Stimulated activated CD4-positive, alpha-beta T cell treated with anti-CD3 and anti-CD28 coated beads, TNF-alpha, amount 100 ng/mL, for 24 hours (primary cell): Measurements from ENCODE around the gene MICALL2.

Experiments used
- DNase-seq, 3 experiments: peaks; one replicate each; pipeline ENCODE4 v3.0.0-alpha.2; 2020; ENCODE audit warnings: low read depth in 3 of 3

The MICALL2 gene

DNA sequence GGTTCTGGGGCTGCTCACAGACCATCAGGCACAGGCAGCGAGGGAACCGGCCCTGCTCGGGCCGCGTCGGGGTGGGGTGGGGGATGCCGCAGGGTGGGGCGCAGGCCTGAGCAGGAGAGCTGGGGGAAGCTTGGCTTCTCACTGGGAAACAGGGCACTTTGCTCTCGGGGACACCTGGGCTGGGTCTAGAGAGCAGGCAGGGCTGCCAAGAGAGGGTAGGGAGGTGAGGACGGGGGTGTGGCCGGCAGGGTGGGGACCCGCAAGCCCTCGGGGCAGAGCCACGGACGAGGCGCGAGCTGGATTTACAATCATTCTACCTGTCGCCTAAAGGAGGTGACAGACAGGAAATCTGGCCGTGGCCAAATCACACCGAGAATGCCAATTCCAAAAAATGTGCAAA lies 33.9 kb upstream of the MICALL2 start:
- no peak for DNase-seq

DNA sequence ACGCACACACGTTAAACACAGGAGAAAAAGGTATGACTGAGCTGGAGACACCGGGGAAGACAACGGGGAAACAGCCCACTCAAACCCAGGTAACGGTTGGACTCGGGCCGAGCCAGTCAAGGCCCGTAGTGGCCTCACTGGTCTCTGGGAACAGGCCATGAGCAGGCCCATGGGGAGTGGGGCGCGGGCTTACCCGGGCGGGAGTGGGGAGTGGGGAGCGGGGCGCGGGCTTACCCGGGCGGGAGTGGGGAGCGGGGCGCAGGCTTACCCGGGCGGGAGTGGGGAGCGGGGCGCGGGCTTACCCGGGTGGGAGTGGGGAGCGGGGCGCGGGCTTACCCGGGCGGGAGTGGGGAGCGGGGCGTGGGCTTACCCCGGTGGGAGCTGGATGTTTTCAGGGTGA lies 33.4 kb upstream of the MICALL2 start:
- no peak for DNase-seq

DNA sequence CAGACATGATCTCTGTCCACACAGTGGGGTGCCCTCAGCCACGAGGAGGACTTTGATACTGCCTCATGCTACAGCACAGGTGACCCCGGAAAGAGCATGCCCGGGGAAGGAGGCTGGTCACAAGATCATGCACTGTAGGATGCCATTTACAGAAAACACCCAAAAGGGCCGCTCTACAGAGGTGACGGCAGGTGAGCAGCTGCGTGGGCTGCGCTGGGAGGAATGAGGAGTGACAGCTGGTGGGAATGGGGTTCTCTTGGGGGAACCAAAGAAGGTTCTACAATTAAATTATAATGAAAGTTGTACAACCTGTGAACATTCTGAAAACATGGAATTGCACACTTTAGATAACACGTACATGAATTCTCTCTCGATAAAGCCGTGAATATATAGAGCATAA lies 33.0 kb upstream of the MICALL2 start:
- DNase-seq, result no peak

DNA sequence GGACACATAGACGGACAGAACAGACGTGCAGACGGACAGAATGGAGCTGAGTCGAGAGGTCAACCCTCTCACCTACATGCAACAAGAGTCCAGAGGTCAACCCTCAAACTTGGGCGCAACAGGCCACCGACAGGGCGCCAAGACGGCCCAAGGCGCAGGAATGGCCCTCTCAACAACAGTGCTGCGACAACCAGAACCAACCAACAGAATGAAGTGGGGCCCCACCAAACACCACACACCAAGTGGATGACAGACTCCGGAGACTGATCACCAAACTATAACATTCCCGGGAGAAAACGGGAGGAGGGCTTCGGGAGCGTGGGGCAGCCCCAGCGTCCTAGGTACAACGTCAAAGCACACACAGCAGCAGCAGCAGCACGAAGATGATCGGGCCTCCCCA lies 31.6 kb upstream of the MICALL2 start:
- no peak for DNase-seq

DNA sequence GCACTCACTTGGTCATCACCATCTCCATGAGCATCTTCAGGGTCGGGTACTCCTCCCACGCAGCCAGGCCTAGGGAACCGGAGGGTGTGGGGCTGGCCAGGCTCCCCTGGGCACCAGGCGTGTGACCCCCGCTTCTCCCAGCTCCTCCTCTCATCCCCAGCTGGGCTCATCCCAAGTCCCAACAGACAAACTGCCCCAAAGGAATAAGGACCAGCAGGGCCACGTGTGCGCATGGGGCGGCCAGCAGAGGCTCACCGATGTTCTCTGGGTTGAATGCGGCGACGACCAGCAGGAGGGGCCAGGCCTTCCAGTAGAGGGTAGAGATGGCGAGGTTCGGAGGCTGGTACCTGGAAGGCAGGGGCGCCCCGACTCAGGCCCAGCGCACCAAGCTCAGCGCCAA lies 30.1 kb upstream of the MICALL2 start:
- DNase-seq, result no peak

DNA sequence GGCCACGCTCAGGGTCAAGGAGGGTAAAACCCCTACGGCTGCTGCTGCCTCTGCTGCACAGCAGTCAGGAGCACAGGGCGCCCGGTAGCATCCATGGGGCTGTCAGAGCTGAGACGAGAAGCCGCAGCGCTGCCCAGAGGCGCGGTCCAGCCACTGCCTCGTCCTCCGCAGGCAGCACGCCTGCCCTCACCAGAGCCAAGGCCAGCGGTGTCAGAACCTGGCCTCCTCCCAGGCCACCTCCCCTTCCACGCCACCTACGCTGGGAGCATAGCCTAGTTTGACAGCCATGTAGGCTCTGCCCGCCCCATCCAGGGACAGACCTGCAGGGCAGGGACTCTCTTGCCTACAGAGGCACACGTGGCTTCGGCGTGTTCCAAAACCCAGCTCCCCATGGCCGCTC lies 28.7 kb upstream of the MICALL2 start:
- DNase-seq, result no peak

DNA sequence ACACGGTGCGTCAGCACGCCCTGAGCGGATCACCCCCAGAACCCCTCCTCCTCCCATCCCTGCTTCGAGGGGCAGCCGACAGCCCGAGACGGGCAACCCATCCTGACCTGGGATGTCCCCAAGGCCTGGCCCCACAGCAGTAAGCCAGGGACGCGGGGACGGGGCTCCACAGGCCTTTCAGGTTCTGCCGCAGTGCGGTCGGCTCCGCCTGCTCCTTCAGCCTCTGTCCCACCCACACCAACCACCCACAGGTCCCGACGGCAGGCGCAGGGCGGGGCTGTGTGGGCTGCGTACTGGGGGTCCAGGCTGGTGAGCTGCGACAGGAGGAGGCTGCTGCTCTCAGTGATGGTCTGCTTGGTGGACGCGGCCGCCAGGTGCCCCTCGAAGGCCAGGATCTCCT lies 28.2 kb upstream of the MICALL2 start:
- DNase-seq, result no peak

DNA sequence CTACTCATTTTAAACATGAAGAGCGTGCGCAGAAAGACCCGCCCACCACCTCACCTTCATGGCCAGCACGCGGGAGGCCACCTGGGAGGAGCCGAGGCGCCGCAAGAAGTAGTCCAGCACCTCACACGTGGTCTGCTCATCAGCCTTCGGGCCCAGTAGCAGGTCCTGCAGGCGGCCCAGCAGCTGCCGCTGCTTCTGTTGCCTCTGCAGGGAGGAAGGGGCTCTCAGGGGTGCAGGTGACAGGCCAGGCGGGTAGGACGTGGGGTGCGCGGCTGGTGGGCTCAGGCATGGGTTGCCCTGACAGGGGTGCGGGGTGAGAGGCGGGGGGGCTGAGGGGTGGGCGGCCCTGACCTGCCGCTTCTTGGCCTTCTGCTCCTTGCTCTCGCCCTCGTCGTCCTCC lies 27.3 kb upstream of the MICALL2 start:
- no peak for DNase-seq

DNA sequence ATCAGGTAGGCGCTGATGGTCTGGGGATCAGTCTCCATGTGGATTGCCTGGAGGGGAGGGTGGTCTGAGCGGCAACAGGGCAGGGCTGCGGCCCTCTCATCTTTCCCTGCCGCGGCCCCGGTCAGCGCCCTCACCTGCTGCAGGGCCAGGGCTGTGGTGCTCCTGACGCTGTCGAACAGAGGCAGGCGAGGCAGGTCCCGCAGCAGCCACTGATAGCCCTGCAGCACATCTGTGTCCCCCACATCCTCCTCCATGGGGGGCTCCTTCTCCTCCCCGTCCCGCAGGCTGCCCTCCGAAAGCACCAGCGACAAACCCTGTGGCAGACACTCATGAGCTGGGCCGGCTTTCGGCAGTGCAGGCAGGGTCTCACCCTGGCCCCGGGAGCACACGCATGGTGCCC lies 25.9 kb upstream of the MICALL2 start:
- DNase-seq, result no peak

DNA sequence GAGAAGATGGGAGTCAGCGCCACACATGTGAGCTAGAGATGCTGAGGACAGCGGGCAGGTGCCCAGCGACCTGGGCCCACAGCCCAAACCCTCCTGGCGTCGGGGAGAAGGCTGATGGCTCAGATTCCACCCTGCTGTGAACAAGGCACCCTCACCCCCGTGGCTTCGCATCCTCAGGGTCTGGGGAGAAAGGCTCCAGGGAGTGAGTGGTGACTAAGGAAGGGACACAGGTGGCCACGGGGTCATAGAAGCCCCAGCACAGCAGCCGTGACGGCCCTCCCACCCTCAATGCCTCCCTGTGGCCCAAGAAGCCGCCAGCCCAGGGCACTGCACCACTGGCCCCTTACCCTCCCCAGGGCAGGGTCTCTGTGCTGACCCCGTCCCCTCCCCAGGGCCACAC lies 25.3 kb upstream of the MICALL2 start:
- DNase-seq, result no peak

DNA sequence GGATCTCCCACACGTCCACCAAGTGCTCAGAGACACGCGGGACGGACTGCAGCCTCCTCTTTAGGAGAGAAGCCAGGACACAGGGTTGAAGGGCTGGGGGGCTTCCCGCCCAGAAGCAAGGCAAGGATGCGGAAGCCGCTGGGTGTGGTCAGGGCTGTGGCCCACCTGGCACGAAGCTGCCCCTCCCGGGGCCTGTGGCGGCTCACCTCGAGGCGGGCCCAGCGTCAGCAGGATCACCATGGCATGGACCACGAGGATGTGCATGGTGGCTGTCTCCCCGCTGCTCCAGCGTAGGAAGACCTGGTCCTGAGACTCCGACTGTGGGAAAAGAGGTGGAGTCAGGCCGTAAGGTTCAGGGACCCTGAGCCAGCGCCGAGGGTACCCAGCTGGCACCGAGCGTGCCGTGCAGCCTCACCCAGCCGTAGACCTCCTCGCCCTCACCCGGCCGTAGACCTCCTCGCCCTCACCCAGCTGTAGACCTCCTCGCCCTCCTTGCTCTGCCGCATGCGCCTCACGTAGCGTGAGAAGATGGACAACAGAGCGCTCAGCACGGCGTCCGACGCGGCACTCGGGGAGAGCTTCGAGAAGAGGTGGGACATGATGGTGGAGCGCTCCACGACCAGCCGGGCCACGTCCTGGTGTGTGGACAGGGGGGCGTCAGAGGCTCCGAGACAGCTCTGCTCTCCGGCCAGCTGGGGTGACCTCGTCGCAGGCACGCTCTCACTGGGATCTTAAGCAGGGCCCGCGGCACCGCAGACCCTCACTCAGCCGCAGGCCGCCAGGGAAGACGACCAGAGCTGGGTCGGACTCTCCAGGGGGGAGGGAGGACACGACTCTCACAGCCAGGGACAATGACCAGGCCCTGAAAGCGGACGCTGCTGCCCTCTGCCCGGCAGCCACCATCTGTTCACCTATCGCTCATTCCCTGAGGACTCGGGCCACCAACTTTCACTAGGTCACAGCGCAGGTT lies 24.6 kb upstream of the MICALL2 start:
- no peak for DNase-seq

DNA sequence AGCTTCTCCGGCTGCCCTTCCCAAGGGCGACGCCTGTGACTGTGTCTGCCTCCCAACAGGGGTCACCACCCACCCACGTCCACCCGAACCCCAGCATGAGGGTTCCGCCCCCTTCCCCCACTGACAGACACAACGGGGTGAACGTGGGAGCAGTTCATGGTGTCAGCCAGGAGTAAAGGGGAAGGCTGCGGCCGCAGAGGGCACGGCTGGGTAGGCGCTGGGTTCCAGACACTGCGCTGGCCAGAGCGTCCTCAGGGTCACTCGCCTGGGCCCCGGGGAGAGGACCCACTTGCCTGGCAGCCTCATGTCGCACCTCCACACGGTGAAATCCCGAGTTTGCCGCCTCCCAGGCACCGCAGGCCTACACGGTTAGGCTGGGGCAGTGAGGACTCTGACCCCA lies 23.8 kb upstream of the MICALL2 start:
- no peak for DNase-seq

DNA sequence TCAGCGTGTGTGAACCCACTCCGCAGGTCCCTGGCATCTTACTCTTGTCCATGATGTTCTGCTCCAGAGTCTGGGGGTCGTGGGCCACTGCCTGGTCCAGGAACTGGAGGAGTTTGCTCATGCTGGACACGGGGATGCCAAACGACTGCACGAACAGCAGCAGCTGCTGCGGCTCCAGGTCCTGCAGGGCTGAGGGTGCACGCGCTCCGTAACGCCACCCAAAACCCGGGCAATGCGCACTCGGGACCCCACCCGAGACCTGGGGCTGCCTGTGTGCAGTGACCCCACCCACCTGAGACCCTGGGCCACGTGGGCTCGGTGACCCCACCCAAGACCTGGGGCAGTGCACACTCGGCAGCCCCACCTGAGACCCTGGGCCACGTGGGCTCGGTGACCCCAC lies 22.0 kb upstream of the MICALL2 start:
- no peak for DNase-seq

DNA sequence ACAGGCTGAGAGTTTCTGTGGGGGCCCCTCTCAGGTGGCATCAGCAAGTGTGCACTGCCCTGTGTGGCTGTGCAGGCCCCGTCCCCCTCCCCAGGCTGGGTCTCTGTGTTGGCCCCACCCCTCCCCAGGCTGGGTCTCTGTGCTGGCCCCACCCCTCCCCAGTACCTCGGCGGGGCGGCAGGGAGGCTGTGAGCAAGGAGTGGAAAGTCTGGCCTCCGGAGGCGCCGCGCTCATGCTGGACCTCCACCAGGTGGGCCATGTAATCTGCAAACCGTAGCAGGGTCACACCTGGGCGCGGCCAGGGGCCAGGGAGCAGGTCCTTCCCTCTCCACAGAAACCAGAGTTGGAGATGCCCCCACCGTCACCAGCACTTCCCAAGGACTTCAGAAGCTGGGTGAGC lies 21.4 kb upstream of the MICALL2 start:
- DNase-seq, result no peak

DNA sequence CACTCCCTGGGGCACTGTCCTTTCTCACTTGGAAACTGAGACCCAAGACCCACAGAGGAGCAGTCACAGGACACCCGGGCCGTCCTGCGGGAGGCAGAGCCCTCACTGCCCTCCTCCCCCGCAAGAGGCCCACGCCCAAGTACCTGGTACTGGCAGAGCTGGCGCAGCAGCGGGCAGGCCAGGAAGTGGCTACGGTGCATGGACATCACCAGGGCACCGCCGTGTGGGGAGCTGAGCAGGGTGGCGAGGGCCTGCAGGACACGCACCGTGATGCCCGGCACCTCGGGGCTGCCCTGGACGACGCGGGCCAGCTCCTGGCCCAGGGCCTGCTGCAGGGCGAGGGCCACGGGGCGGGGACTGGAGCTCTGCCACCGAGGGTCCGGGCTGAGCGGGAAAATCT lies 20.0 kb upstream of the MICALL2 start:
- no peak for DNase-seq

DNA sequence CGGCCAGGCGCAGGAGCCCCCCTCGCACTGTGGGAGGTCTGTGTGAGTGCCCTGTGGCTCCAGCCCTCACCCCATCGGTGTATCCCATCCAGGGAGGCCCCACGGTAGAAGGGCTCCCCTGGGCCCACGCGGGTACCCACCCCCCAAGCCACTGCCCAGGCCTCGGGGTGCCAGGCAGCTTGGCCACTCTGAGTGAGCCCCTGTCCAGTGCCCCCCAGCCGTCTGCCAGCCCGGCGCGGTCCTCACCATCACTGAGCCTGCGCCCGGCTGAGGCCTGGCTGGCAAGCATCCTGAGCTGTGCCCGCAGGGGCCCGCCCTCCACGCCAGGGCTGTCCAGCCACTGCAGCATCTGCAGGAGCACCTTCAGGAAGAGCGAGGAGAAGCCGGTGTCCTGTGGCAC lies 19.2 kb upstream of the MICALL2 start:
- no peak for DNase-seq

DNA sequence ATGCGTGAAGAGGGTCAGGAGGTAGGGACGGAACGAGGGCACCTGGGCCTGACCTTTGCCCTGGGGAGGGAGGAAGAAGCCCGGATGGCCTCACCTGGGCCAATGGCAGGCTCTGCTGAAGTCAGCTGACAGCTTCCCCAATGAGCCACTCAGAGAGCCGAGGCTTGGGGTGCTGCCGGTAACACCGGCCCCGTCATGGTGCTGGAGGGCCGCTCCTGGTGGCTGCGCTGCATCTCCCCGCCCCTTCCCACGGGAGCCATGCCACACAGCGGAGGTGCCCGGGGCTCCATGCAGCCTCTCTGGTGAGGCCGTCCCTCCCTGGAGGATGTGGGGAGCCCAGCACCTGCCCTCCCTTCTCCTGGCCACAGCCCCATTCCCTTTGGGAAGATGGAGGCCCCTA lies 17.6 kb upstream of the MICALL2 start:
- no peak for DNase-seq

DNA sequence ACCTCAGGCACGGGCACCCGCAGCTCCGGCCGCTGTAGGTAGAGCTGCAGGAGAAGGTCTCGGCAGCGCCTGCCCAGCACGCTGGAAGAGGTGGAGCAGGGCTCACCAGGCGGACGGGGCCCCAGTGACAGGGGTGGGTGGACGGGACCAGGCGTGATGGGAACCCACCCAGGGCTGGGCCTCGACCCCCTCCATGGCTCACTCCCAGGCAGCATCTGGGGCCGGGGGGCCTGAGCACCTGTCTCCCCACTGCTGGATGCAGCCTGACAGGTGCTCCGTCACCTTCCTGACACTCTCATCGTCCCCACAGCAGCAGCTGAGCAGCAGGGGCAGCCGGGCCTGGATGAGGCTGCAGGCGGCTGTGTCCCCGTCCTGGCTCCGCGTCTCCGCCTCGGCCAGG lies 16.7 kb upstream of the MICALL2 start:
- DNase-seq, result no peak

DNA sequence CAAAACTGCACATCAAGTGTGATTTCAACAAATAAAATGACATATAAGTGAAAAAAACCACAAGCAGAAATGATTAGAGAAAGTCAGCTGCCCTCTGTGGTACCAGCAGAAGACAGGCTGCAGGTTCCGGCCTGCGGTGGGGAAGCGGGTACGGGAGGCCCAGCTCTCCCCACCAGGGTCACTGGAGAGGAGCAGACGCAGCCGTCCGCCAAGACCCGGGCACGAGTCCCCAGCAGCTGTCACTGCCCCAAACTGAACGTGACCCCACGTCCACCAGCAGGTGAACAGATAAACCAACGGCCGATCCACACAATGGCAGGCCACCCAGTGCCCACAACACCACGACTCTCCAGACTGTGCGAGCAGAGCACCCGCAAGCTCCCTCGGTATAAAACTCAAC lies 16.1 kb upstream of the MICALL2 start:
- DNase-seq, result no peak

DNA sequence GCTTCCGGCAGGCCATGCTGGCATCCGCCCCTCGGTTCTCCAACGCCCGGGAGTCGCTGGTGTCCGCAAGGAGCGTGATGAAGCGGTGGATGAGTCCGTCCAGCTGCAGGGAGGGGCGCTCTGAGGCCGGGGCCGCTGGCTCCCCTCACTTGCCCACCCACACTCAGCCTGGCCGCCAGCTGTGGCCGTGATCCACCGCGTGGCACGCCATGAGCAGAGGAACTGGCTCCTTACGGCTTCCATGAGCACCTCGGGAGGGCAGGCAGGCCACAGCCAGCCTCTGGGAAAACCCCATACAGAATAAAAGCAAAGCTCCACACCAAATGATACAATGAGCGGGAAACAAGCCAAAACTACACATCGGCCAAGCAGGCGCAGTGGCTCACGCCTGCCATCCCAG lies 15.5 kb upstream of the MICALL2 start:
- DNase-seq, result no peak

DNA sequence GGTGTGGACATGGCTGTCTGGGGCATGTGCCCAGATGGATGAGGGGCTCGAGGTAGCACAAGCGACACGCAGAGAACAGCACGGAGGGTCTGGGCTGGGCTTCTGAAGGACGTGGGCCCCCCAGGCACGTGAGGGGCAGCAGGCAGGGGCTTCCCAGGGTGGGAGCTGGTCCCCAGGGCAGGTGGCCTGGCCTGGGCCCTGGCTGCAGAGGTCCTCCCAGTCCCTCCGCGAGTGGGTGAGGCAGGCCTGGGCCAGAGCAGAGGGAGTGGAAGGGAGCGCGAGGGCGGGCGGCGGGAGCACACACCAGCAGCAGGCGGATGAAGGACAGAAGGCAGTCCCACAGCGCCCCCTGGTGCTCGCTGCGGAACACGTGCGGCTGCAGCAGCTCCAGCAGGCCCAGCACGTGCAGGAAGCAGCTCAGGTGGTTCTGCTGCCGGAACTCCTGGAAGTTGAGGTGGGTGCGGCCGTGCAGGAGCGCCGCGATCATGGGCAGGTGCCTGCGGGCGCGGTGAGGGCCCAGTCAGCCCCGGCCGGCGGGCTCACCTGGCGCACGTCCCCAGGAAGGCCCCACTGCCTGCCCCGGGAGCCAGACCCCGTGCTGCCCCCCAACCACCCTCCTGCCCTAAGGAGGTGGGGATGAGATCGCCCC lies 14.7 kb upstream of the MICALL2 start:
- peak; percentile 78 to 88 (median 79) for DNase-seq

DNA sequence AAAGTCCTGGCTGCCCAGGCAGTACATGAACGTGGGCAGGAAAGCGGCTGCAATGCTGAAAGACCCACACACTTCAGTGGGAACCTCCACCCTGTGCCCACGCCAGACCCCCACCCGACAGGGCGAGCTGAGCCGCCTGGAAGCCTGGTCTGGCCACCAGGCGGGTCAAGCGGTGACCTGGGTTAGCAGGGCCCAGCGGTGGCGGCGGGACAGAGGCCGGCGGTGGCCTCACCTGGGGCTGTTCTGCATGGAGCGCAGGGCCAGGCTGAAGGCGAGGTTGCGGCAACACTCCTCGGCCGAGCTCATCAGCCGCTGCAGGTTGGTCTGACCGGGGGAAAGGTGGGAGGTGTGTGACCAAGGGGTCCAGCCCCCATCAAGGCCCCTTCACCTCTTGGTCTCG lies 11.6 kb upstream of the MICALL2 start:
- DNase-seq, result no peak

DNA sequence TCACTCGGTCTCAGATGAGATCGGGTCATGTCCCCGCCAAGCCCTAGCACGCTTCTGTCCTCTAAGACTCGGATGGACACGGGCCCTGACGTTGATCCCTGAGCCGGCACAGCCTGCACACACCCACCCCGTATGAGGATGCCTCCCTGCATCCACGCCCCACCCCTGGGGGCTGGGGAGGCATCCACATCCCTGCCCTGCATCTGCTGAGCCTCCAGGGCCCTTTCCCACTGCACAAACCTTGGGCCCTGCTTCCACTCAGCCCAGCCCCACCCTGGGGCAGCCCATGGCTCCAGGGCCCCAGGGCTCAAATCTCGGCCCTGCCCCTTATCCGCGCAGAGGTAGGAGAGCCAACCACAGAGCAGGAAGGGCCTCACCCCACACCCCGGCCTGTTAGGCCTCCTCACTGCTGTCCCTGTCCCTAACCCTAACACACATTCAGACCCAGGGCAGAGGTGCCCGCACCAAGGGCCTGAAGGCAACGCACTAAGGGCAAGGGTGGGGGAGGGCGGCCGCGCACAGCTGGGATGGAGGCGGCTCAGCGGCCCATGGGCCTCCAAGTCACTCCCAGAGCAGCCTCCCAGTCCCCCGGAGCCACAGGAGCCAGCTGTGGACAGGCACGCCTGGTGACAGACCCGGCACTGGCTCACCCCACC lies 9.5 kb upstream of the MICALL2 start:
- DNase-seq, result no peak
